Stimulated activated CD8-positive, alpha-beta memory T cell treated with anti-CD3 and anti-CD28 coated beads, Interleukin-7, amount 100 ng/mL, for 24 hours (primary cell): Measurements from ENCODE around the gene CMTM1.
A peak's percentile ranks its signal among the peaks of the same experiment; 100 is the strongest.

Experiments
- DNase-seq: peaks from one replicate; pipeline ENCODE4 v3.0.0-alpha.2; 2020; ENCODE audit warnings: low read depth

Gene CMTM1, protein sequence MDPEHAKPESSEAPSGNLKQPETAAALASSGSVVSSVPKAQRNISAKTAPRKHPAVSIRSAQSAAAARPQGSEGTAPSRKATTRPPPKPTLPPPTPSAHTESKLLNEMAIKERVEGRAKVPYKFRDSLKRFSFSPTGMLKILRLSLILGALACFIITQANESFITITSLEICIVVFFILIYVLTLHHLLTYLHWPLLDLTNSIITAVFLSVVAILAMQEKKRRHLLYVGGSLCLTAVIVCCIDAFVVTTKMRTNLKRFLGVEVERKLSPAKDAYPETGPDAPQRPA

DNA sequence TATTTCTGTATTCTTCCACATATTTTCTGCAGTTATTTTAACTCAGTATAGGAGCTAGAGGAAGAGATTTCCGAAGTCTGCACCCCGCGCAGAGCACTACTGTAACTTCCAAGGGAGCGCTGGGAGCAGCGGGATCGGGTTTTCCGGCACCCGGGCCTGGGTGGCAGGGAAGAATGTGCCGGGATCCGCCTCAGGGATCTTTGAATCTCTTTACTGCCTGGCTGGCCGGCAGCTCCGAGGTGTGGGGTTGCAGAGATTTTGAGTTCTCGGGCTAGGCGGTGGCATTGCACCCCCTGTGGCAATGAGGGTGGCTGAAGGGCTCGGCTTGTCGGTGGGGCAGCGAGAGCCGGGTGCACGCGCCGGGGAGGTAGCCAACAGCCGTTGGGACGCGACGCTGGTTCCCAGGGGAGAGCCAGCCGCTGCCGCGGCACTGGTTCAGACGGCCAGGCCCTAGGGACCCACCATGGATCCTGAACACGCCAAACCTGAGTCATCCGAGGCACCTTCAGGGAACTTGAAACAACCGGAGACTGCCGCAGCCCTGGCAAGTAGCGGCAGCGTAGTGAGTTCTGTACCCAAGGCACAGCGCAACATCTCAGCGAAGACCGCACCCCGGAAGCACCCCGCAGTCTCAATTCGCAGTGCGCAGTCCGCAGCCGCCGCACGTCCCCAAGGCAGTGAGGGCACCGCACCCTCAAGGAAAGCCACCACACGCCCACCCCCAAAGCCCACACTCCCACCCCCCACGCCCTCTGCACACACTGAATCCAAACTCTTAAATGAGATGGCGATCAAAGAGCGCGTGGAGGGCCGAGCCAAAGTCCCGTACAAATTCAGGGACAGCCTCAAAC is at the start of gene CMTM1:
TSS of gene CMTM1 (plus strand) at position 389 of the 851 bp plus-strand sequence. CDS start at position 464, 75 bp downstream.
- DNase-seq: no peak

DNA sequence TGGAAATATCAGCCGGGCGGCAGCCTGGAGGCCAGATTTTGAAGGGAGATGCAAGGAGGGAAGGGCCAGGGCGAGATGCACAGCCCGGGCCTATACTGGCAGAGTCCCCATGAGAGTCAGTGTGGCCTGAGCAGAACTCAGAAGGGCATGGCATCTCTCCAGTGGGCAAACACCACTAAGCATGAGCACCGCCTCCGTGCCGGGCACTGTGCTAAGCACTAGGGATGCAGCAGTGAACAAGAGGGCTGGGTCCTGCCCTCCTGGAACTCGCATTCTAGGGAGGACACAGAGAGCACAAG is 49.8 kb upstream of the CMTM1 start:
- DNase-seq: no peak

DNA sequence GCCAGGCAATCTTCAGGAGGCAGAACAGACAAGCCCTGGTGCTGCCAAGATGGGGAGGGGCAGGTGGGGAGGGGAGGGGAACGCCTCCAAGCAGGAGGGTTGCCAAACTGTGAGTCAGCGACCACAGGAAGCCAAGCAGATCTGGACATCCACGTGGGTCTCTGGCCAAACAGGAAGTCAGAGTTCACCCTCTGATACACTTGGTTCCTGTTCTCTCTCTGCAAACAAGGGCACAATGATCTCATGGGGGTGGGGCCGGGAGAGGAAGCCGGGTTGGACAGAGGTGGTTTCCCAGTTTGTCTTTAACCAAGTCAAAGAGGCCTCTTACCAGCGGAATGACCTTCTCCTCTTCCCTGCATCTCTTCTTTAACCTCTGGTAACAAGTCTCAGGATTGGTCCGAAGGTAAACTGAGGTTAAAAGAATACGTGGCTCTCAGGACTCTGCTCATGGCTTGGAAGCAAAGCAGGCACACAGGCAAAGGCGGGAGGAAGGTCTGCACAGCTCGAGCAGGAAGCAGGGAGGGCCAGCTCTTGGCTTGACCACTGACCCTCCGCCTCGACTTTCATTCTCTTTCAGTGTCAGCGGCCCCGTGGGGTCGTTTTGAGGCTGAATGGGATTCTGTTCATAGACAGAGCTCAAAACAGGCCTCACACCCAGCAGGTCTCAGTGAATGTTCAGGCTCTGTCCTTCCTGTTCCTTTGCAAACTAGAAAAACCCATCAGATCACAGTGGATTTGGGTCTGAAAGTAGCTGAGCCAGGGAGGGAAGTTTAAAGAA is 49.2 kb upstream of the CMTM1 start:
- DNase-seq: peak; percentile 35

DNA sequence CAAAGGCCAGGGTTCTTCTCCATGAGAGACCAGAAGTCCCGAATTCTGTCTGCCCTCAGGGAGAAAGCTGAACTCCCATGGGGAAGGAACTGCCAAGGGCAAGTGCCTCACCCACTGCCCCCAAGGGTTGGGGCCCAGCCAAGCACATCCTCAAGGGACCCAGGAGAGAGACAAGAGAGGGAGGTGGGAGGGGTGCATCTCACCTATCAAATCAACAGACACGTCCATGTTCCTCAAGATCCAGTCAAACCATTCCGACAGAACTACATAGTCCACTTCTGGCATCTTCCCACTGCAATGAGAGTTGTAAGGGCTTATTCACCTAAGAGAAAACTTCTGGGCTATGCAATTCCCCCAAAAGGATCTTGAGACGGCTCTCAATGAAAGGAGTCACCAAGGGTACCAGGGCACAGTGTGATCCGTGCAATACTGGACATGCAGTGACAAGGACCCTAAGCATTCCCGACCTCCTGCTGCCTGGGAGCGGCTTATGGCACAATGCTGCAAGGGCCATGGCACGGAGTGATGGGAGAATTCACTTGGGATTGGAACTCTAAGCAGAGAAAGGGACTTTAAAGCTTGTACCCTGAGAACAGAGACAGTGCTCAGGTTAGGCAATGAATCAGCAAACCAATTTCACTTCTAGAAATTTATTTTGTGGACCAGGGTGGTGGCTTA is 48.5 kb upstream of the CMTM1 start:
- no peak for DNase-seq

DNA sequence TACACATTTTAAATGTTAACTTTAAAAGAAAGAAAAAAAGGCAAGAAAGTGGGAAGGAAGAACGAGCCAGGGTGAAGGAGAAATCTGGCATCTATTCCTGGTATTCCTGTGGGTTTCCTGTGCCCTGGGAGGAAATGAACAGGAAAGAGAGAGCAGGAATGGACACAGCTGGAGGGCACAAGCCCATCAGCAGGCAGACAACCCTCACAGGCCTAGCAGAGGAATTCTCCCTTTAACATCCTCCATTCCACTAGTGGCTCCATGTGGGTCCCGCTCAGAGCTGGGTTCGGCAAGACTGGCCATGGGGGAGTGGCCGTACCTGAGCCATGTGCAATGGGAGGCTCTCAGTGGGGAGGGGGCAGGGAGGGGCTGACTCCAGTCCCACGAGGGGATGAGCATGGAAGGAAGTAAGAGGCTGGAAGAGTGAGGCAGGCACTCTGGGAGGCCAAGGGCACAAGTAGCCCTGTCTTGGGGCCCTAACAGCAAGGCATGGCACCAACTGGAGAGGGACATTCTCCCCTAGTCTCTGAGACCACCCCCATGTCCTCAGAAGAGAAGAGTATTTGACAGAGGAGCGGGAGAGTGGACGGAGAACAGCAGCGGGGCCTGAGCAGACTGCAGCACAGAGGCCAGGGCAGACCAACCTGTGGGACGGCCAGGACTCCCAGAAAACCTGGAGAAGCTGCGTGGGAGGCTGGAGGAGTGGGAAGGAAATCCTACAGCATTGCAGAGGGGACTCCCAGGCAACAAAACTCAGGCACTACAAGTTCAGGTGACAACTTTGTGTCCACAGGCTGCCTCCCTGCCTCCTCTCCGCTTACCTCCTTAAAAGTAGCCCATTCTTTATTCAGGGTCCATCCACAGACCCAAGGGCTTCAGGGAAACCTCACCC is 46.5 kb upstream of the CMTM1 start:
- no peak for DNase-seq

DNA sequence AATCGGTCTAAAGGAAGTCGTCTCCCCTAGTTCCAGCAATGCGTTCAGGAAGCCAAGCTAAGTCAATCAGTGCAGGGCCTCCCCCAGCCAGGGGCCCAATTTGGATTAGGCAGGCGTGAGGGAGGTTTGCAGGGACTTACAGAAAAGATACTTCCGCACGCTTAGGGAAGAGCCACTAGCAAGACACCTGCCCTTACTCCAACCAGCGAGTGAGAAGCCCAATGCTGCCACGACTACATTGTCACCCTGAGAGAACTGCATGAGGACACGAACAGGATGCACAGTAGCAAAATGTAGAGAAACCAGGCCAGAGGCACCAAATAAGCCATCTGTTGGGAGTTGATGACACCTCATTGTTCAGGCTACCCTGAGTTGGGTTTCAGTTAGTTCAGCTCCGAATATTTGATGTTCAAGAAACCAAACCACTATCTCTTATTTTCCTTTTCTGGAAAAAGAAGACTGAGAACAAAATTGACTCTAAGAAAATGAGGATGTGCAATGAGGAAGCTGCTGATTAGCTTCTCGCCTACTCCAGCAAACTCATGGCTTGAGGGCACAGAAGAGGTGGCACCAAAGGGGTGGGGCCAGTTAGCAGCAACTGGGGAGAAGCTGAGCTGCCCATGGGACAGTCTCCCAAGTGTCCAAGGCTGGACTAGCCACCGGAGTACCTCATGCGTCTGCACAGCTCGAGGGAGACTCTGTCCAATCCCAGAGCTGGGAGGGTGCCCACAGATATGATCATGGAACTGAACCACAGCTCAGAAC is 45.7 kb upstream of the CMTM1 start:
- DNase-seq: no peak

DNA sequence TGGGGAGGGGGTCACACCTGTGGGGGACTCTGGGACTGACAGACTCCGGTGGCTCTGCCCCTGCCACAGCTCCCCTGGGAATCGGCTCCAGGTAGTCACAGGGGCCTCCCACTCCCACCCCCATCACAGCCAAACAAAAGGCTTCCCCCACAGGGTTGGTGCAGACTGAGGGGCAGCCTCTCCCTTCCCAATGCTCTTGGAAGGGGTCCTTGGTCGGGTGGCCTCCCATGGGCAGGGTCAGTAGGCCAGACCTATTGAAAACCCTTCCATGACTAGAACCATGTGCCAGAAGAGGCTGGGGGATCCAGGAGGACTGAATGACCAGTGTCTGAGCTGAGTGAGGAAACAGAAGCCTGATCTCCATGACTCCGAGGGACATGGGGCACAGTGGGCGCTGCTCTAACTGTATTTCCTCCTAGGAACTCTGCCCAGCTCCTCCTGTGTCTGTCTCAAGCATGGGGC is 45.0 kb upstream of the CMTM1 start:
- no peak for DNase-seq

DNA sequence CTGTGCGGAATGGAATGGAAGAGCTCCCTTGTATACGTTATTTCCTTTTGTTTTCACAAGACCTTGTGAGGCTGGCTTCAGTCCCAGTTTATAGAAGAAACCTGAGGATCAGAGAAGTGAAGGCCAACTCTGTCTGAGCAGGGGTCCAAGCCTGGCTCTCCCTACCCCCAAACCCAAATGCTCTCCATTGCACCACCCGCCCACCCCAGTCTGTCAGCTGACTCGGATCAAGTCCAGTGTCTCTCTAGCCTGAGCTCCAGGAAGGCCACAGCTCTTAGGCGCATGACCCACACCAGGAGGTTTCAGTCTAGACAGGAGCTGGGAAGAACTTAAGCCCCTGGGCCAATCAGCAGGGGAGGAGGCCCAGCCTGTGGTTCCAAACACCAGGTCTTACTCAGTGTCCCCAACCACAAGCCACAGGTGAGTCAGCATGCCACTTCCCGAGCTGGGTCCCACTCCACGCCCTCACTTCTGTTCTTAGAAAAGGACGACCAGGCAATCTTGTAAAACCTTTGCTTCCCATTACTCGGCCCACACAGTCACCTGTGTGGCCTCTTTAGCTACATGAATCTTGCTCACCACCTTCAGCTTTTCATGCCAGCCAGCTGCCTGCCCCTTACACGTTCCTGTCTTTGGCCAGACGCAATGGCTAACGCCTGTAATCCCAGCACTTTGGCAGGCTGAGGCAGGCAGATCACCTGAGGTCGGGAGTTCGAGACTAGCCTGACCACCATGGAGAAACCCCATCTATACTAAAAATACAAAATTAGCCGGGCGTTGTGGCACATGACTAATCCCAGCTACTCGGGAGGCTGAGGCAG is 44.1 kb upstream of the CMTM1 start:
- DNase-seq: peak; percentile 88

DNA sequence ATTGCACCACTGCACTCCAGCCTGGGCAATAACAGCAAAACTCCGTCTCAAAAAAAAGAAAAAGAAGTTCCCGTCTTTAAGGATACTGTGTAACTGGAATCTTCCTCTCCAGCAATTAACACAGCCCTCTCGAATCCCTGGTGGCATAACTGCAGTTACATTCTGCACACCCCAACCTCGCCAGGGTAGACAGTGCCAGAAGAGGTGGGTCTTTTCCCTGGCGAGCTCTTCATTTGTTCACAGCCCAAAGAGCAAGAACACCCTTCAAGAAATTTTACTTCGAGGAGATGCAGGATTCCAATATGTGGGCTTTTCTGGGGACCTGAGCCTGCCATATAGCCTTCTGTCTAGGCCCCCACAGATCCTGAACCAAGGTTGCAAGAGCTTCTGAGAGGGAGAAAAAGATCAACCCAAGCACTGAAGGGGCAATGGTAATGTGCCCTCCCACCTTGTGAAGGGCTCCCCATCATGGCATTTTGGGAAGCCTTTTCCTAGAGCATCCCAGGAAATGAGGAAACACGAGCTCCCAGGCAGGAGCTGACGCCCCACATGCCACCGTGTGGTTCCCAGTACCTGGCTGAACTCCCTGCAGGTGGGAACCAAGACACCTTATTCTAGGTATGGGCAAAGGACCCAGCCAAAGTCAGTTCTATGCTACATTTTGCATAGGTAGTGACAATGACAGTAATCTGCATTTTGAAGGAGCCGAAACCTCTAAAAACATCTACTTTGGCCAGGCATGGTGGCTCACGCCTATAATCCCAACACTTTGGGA is 43.2 kb upstream of the CMTM1 start:
- no peak for DNase-seq

DNA sequence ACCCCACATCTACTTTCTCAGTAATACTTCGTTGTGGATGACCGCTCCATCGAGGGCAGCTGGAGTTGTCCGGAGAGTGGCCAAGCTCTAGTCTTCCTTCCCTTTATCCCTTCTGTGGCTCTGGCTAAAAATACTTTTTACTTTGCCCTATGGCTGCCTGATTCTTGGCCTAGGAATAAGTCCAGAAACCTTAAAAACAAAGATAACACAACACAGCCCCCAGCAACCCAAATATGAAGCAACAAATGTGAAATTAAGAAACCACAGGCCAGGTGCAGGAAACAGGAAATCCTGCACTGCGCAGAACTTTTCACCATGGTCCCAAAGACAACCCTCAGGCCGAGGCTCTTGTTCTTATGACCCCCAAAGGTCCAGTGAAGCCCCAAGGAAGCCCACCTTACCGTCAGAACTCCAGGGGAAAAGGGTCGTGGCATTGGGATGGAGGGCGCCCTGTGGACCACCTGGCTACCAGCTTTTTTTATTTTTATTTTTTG is 42.3 kb upstream of the CMTM1 start:
- DNase-seq: no peak

DNA sequence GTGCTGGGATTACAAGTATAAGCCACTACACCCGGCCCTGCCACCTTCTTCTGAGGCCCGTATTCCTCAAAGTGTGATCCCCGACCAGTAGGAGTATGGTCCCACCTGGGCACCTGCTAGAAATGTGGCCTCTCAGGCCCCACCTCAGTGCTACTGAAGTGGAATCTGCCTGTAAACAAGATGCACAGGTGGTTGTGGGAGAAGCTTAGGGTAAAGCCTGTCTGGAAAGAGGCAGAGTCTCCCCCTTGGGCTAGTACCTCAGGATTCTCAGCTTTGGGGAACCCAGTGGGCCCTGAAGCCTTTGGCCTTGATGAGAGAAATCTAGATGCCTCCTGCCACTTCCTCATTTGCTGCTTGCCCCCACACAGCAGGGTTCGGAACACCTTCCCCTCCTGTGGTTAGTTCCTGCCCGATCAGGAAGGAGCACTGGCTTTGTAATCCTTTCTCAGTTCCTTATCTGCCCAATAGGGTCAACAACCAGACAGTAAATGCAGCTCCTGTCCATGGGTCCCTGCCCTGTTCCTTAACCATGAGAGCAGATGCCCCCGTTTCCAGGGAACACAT is 41.6 kb upstream of the CMTM1 start:
- no peak for DNase-seq

DNA sequence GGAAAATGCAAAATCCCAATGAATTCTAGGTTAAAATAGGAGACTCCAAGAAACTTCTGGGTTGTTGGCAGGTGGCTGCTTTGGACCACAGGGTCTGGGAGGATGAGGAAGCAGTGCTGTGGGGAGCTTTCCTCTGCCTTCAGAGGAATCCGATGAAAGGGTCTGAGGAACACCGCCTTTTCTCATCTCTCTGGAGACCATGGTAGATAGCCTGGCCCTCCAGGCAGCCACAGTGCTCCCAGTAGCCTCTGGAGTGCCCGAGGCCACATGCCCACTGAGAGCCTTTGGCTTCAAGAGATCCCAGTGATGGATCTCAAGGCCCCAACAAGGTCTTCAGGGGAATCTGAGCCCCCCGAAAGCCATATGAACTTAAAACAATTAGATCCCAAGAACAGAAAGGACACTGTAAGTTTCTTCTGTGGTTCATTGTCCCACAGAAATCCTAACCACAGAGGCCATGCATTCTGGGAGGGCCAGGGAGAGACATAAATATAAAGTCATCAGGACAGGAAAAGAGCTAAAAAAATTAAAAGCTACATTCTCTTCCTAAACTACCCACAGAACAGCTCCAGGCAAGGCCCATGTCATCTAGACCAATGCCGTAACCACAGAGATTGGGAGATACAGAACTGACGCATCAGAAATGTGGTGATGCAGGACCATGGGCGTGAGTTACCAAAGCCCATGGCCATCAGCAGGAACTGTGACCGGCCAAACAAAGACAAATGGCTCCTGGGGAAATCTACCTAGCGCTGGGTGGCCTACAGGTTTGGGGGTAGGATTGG is 40.7 kb upstream of the CMTM1 start:
- DNase-seq: no peak

DNA sequence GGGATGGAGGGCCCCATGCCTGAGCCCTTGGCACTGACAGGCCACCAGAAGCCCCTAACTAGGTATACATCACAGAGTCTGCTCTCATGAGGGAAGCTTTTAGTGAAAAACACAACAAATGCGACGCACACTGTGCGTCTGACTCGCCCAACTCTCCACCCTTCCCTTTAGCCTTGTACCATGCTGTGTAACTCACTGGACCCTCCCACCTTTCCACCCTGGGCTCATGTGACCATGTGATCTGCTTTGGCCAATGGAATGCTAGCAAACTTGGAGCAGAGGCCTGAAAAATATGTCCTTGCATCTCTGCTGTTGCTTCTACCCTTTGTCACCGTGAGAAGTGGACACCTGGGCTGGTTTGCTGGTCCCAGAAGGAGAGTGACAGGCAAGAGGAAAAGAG is 37.9 kb upstream of the CMTM1 start:
- no peak for DNase-seq

DNA sequence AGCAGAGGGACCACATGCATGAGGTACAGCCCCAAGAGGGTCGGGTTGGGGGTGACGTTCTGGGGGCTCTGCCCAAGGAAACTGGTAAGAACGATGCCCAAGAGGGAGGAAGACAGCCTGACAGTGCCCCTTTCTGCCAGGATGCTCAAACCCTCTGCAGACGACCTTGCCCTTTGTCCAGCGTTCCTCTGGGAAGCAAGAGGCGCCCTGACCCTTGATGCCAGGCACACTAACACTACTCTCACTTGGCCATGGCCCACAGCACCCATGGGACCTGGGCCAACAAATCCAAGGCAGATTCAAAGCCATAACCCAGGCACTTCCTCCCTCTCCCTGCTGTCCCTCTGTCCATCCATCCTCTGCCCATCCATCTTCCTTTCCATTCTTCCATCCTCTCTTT is 36.8 kb upstream of the CMTM1 start:
- no peak for DNase-seq

DNA sequence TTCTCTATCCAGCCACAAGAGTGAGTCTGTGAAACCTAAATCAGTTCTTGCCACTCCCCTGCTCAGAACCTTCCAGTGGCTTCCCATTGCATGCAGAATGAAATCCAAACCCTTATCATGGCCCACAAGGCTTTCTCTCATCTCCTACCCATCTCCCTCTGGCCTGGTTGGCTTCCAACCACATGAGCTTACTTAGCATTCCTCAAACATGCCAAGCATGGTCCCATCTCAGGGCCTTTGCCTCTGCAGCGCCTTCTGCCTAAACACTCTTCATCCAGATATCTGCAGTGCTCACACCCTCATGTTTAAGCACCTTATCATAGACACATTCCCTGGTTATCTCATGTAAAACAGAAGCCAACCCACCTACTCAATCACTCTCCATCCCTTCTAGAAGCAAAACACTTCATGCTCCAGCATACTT is 31.9 kb upstream of the CMTM1 start:
- DNase-seq: no peak

DNA sequence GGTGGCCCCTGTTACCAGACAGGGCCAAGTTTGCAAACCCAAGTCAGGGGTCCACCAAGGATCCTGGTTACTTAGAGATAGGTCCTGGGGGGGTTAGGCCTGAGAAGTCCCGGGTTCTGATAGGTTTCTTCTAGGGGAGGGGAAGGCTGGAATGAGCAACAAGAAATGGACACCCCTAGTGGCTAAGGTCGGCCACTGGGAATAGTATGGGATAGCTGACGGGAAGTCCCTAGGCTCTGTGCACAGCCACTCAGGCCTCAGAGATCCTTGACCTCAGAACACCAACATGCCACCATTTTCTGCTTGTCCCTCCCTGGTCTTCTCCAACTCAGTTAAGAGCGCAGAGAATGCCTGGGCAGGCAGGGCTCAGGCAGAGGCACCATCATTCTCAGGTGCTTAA is 29.7 kb upstream of the CMTM1 start:
- no peak for DNase-seq

DNA sequence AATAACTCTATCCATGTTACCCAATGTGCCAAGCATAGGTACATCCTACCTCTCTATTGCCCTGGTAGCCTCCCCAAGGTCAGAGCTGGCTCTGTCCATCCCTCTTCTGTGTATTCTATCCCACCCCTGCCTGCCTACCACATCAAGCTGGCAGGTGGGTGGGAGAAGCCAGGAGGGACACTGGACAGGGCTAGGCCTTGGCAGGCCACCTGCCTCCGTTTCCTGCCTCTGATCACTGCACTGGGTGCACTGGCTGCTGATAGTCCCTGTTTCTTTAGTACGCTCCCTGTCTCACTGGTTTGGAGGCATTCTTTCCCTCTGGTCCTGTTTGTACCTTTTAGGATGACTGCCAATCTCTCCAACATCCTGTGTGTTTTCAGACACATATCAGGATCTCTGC is 29.0 kb upstream of the CMTM1 start:
- no peak for DNase-seq
